ENCODE measurements around the gene GRIN3A.
A peak's percentile ranks its signal among the peaks of the same experiment; 100 is the strongest.
"Not testable (repeated sequence)": the region's sequence is repeated elsewhere in the genome, so short reads cannot be mapped to it uniquely, and the experiment has no call there.

GRIN3A gene

DNA sequence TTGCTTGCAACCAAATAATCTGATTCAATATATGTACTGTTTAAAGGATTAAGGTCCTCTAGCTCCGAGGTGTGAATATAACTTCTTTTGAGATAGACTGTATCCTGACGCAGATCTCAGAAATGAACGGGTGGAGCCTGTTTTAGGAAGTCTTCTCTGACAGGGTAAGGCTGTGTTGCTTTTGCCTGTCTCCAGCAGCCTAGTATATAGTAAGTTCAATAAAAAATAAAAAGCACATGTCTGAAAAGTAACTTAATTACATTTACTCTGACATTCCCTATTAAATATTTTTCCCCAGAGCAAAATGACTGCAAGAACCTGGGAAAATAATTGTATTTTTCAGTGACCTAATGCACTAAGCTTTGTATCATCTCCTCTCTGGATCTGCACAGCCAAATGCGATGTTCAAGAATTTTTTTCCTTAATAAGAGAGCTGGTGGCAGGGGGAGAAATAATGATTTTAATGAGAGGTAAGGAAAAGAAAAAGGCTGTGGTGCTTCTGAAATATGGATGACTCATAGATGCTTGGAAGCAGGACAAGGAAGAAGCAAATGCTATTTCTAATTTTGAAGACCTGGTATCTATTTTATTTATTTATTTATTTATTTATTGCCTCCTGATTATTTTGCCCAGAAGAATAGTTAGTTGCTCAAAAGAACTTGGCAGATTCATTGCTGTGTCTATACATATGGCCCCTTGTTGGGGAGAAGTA, 151.0 kb downstream of the GRIN3A start:
- no peak for FAIRE-seq
- DNase-seq (ENCODE audit: extremely low spot score, insufficient read length, low read depth) = no peak

DNA sequence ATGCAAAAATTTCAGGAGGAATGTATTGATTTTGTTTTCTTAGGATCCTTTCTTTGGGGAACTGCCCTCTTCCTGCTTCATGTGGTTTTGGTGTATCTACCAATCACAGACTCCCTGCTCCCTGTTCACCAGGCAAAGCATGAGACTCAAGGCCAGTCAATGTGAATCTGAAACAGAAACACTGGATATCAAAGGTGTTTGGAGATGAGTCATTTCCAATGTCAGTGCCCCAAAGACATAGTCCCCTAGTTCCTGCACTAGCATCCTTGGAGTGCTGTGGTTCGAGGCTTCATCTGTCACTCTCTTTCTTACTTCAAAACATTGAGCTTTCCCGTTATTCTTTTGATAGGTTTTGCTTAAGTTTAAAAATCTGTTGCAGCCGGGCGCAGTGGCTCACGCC, 151.8 kb downstream of the GRIN3A start:
- FAIRE-seq (no peak), DNase-seq (ENCODE audit: extremely low spot score, insufficient read length, low read depth) (no peak)

DNA sequence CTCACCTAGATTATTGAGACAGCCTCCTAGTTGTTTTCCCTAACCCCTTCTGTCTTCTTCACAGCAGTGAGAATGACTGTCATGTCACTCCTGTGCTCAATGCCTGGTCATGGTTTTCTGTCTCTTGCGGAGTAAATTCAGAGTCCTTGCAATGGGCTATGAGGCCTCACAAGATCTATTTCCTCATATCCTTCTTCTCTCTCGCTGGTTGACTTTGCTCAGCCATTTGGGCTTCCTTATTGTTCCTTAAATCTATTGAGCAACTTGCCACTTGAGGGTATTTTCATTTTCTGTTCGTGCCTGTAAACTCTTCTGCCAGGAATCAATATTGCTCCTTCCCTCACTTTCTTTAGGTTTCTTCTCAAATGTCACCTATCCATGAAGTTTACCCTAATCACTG, 152.7 kb downstream of the GRIN3A start:
- no peak for FAIRE-seq
- no peak for DNase-seq (ENCODE audit: extremely low spot score, insufficient read length, low read depth)

DNA sequence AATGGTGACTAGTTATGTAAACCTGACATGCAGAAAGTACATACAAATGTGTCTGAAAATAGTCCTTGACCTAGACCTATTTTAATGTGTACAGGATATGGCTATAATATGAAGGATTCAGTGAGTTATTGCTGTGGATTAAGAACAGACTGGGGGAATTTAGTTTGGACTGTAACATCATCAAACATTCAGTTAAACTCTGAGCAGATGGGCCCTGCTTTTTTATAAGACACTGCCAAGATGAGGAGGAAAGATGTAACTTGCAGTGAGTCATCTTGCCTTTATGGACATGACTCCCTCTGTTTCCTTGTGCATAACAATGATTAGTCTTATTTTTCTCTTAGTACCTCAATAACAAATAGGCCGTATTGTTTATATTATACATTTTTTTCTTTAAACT, 155.9 kb downstream of the GRIN3A start:
- DNase-seq (ENCODE audit: extremely low spot score, insufficient read length, low read depth) (no peak), FAIRE-seq (no peak)

DNA sequence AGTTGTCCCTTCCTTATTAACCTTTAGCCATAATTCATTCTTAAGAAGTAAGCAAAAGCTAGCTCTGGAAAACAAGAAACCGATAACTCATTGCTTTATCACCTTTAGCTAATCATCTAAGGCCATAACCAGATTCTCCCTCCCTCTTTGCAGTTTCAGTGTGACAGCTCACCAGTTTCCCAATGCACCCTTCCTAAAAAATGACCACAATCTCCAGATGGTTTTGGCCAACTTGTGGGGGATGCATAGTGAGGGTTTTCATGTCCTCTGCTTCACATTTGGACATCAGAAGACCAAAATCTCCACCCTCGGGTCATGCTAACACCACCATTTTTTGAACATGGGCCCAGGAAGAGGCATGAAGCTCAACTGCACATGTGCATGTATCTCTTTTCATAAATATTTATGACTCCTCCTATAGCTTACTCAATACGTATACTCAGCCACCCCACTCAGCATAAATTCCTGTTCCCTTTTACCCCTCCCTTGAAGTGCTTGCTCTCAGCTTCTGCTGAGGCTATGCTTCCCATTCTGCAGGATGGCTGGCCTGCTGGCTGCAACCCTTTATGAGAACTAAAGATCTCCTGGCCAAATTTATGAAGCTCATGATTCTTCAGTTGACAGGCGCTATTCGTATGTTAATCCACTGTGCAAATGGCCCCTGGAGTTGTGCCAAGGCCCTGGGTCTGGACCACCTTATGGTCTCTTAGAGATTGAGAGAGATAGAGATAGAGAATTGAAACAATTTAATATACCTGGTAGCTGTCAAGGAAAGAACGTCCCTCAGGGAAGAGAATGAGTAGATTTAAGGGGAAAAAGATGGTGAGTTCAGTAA, 158.5 kb downstream of the GRIN3A start:
- DNase-seq (ENCODE audit: extremely low spot score, insufficient read length, low read depth) = no peak
- FAIRE-seq = no peak

DNA sequence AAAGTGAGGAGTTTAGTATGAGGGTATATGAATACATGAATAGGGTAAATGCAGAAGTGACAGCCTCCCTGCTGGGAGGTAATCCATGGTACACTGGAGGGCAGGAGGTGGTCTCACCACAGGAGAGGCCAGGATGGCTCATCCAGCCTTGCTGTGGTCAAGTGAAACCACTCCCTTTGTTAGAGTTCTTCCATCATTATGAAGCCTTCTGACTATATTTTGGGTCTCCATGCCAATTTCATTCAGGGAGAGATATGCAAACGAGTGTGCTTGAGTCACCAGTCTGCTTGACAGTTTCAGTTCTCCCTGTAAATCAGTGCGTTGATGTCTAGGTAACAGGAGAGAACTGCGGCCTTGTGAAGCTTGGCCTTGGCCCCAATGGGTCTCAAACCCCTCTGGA, 160.1 kb downstream of the GRIN3A start:
- no peak for FAIRE-seq
- DNase-seq (ENCODE audit: extremely low spot score, insufficient read length, low read depth) = no peak

DNA sequence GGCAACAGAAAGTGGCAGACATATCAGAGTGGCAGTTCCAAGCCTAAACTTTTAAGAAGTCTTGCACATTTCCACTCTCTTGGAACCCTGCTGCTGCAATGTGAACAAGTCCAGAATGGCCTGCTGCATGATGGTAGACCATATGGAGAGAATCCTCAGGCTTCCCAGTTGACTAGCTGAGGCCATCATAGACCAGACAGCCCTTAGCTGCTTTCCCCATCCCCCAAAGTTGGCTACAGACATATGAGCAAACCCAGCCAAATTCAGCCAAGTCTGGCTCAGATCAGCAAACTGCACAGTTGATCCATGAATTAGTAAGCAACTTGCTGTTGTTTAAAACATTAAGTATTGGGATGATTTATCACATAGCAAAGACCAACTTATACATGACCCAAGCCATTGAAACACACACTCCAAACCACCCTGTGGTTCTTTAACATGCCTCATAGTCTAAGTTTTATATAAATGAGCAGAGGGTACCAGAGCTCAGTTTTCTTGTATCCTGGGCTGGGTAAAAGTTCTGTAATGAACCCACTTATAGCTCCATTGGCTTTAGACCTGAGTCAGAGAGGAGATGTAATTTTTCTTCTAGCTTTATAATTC, 163.6 kb downstream of the GRIN3A start:
- no peak for FAIRE-seq
- no peak for DNase-seq (ENCODE audit: extremely low spot score, insufficient read length, low read depth)

DNA sequence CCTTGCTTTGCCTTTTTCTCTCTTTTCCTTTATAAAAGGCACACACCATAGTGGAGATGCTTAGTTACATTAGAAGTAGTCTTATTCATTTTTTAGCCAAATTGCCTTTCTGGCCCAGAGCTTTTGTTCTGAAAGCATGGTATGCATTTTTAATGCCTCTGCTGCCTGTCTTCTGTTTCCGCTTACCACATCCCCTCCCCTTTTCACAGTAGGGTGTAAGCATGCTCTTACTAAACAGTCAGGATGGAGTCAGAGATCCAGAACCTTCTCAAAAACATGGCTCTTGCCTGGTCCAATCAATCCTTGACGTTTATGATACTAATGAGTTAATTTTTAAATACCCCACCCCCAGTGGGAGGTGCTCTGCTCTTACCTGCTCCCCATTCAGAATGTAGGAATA, 166.1 kb downstream of the GRIN3A start:
- no peak for DNase-seq (ENCODE audit: extremely low spot score, insufficient read length, low read depth)
- FAIRE-seq = no peak

DNA sequence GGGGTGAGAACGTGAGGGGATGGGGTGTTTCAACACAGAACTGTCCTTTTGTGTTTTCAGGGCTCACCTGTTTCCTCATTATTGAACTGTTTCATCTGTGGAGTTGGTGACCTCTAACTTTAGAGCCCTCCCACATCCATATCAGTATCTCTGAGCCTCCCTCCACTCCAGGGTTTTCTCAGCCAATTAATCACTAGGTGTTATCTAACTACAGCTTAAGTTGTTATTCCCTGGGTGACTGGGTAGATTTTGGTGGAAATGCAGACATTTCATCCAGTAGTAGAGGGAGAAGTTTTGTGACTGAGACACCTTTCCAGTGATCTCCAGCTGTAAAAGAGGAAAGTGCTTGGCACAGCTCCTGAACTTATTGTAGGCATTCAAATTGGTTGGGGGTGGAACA, 167.3 kb downstream of the GRIN3A start:
- DNase-seq (ENCODE audit: extremely low spot score, insufficient read length, low read depth) (no peak), FAIRE-seq (no peak)

DNA sequence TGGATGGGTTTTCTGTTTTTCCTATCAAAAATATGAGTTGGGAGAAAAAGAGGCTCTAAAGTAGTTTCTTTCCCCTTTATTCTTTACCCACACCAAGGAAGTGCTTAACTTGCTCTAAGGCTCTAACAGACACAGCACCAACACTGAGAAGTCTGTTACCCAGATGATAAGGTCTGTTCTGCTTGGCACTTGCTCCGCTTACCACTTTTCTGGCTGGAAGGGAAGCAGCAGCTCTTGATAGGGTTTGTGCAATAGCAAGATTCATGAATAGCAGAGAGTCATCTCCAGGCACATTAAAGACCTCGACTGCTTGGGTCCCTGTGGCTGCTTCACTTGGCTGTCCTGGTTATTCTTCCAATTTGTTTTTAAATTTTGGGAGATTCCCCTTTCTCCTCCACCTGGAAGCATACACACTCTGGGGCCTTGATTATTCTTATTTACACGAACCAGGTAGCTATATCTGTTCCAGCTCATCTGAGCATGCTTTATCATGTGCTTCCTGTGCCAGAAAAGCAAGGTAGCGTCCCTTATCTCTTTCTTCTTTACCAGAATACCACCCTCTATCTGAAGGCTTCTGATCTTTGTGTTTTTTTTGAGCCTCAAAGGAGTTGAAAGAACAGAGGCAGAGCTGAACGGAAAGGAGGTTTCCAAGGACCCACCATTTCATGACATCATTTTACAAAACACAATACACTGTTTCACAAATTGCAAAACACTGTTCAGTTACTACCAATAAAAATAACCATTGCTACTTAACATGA, 168.5 kb downstream of the GRIN3A start:
- FAIRE-seq (no peak), DNase-seq (ENCODE audit: extremely low spot score, insufficient read length, low read depth) (no peak)

DNA sequence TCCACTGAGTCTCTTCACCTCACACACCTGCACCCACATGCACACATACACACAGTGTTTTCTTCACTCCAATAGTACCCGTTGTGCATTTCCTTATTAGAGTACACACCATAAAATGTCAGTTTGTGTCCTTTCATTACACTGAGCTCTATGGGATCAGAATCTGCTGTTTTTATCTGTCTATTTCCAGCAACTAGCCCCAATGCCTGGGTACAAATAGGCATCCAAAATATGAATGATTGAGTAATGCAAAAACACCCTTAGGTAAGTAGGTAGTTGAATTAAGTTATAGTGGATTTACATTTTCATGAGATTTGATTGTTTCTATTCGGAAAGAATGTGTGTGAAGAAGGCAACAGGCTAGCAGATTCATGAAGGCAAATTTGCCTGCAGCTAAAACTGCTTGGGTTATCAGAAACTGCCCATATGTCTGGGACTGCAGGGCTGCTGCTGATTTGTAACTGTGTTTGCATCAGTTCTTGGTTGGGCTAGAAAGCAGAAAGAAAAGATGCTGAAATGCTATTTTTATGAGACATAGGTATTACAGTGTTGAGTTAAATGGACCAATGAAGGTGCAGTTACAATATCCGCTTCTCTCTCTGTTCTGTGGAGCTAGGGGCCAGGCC, 170.6 kb downstream of the GRIN3A start:
- DNase-seq (ENCODE audit: extremely low spot score, insufficient read length, low read depth) = no peak
- FAIRE-seq = no peak

DNA sequence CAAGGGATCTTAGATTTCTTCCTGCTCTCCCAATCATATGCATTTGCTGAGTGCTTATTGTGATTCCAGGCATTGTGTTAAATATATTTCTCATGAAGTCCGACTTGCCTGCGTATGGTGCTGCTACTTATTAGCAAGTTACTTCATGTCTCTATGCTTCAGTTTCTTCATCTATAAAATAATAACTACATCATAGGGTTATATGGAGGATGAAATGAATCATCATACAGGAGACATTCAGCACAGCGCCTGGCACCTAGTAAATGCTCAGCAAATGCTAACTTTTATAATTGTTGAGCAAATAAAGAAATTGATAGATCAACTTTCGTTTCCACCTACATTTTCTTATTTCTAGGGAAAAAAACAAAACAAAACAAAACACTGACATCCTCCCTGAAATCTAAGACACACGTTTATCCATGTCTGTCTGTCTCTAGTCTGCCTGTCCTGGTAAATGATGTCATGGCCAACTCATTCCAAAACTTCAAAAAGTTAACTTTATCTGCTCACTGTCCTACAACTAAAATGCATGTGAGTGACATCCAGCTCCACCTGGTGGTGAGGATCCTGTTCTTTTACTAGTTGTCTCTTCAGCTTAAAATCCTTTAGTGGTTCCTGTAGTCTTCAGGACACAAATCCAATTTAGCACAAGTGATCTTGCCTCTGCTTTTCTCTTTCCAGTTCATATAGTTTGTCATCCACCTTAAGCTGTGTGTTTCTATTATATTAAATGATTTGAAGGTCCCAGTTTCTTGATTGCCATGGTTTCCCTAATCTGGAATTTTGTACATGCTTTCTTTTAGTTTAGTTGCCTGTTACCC, 171.3 kb downstream of the GRIN3A start:
- DNase-seq (ENCODE audit: extremely low spot score, insufficient read length, low read depth) (no peak), FAIRE-seq (peak; percentile 65)

DNA sequence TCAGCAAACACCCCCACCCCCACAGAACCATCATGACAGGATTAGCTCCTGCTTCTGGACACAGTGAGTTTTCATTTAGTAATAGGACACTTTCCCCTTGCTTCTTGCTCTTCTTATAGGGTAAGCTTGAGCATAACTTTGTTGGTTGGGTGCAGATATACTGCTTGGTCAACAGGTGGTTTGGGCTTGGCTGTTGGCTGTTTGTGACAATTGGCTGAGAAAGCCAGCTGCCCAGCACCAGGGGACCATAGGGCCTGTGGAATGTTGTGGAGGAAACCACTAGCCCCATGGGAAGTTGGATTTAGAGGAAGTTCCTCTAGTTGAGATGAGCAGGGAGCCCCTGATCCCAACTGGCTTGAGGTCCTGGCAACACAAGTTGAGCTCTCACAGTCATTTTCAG, 174.2 kb downstream of the GRIN3A start:
- FAIRE-seq = no peak
- DNase-seq (ENCODE audit: extremely low spot score, insufficient read length, low read depth) = no peak

DNA sequence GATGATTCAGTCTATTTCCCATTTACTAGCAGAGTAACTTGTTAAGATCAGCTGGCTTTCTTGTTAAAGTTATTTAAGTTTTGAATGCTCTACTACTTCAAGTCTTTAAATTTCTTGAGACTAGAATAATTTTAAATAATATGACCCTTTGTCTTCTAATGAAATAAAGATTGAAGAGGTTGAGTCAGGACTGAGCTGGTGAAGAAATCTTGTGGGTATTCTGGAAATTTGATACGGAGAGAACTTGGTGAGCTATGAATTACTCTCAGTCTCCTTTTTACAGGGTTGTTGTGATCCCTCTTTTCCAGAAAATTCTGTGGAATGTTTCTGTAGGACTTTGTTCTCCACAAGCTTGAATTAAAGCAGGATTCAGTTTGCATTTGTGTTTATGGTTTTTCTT, 175.5 kb downstream of the GRIN3A start:
- no peak for FAIRE-seq
- DNase-seq (ENCODE audit: extremely low spot score, insufficient read length, low read depth) = no peak

DNA sequence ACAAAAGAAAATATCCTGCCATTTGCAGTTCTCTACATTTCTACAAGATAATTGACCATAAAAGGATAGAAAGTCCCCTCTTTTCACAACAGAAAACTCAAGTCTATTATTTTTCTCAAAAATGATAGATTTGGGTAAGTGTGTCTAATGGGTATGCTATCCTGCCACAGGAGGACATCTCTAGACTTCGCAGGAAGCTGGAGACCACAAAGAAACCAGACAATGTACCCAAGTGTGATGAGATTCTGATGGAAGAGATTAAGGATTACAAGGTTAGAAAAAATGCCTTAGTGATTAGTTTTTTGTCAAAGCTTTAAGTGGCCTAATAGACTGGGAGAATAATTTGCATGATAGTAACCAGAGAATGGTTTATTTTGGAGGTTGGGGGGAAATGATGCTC, 176.7 kb downstream of the GRIN3A start:
- DNase-seq (ENCODE audit: extremely low spot score, insufficient read length, low read depth) (no peak), FAIRE-seq (no peak)

DNA sequence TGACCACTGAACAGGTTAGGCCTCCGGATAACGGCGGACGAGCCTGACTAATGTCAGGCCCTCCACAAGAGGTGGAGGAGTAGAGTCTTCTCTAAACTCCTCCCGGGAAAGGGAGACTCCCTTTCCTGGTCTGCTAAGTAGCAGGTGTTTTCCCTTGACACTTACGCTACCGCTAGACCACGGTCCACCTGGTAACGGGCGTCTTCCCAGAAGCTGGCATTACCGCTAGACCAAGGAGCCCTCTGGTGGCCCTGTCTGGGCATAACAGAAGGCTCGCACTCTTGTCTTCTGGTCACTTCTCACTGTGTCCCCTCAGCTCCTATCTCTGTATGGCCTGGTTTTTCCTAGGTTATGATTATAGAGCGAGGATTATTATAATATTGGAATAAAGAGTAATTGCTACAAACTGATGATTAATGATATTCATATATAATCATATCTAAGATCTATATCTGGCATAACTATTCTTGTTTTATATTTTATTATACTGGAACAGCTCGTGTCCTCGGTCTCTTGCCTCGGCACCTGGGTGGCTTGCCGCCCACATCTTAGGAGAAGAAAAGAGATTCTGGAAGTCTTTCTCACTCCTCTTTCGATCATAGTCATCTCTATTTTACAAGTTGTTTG, 188.9 kb downstream of the GRIN3A start:
- DNase-seq (ENCODE audit: extremely low spot score, insufficient read length, low read depth); FAIRE-seq: not testable (repeated sequence)

DNA sequence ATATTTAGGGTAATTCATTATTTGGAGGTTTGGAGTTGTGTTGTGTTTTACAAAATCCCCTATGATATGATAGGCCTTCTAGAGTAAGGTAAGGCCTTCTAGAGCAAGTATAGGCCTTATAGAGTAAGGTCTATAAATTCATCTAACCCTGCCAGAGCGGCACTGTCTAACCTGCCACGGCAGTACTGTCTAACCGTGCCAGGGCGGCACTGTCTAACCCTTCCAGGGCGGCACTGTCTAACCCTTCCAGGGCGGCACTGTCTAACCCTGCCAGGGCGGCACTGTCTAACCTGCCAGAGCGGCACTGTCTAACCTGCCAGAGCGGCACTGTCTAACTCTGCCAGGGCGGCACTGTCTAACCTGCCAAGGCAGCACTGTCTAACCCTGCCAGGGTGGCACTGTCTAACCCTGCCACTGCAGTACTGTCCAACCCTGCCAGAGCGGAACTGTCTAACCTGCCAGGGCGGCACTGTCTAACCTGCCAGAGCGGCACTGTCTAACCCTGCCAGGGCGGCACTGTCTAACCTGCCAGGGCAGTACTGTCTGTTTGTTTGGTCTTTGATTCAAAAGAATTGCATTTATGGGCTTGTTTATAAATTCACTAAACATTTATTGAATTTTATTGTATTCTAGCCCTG, 195.2 kb downstream of the GRIN3A start:
- no peak for DNase-seq (ENCODE audit: extremely low spot score, insufficient read length, low read depth)
- no peak for FAIRE-seq

DNA sequence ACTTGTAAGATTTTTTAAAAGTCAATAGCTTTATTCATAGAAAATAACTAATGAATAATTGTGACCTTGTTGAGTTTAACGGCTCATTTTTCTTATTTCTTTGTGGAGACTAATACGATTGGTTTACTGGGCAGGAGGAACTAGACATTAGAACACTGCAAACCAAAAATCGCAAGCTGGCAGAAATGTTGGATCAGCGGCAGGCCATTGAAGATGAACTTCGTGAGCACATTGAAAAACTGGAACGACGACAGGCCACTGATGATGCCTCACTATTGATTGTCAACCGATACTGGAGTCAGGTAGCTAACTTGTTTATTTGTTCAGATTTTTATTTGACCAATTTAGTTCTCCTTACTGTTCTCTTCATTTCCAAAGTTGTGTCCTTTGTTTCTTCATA, 198.4 kb downstream of the GRIN3A start:
- no peak for FAIRE-seq

More for the DNA sequence above, 198.4 kb downstream of the GRIN3A start:
- DNase-seq (ENCODE audit: extremely low spot score, insufficient read length, low read depth) = no peak
